Measurements from ENCODE around the gene MTUS2. TPM values are rescaled to one million over a fixed set of nuclear protein-coding genes. Genes with fewer than 3 reads are reported as not detected.
A peak's percentile ranks its signal among the peaks of the same experiment; 100 is the strongest.

Gene MTUS2
- 0.10 and 0.24 TPM in 2 replicates for total RNA-seq (2014; rRNA removed; shearing (Covaris generic))

GRCh38 chr13:28820099-28821051 lies at the start of gene MTUS2:
Gene MTUS2 (plus strand): TSS chr13:28820339.
- DNase-seq (ENCODE audit: low read depth): no peak

GRCh38 chr13:28778308-28779215 lies 41.6 kb upstream of the MTUS2 start:
- no peak for DNase-seq (ENCODE audit: low read depth)

GRCh38 chr13:28792992-28793391 lies 27.1 kb upstream of the MTUS2 start:
- peak; percentile 72 for DNase-seq (ENCODE audit: low read depth)

GRCh38 chr13:28794396-28794795 lies 25.7 kb upstream of the MTUS2 start:
- DNase-seq (ENCODE audit: low read depth): no peak

- no peak for DNase-seq (ENCODE audit: low read depth)
These were observed 23.2 kb upstream of the MTUS2 start for GRCh38 chr13:28796938-28797257.

GRCh38 chr13:28805193-28805819 lies 14.8 kb upstream of the MTUS2 start:
- peak; percentile 17 for DNase-seq (ENCODE audit: low read depth)

- no peak for DNase-seq (ENCODE audit: low read depth)
These were observed 2.9 kb upstream of the MTUS2 start for GRCh38 chr13:28817204-28817603.

GRCh38 chr13:28819046-28819730 lies 951 bp upstream of the MTUS2 start:
- DNase-seq (ENCODE audit: low read depth): no peak

GRCh38 chr13:28819735-28820098 lies 422 bp upstream of the MTUS2 start:
- DNase-seq (ENCODE audit: low read depth): no peak

- no peak for DNase-seq (ENCODE audit: low read depth)
These were observed 2.0 kb downstream of the MTUS2 start for GRCh38 chr13:28822151-28822550.

- no peak for DNase-seq (ENCODE audit: low read depth)
These were observed 2.7 kb downstream of the MTUS2 start for GRCh38 chr13:28822801-28823200.

GRCh38 chr13:28825379-28825778 lies 5.2 kb downstream of the MTUS2 start:
- no peak for DNase-seq (ENCODE audit: low read depth)

GRCh38 chr13:28826368-28826767 lies 6.2 kb downstream of the MTUS2 start:
- DNase-seq (ENCODE audit: low read depth): no peak

- no peak for DNase-seq (ENCODE audit: low read depth)
These were observed 10.4 kb downstream of the MTUS2 start for GRCh38 chr13:28830580-28830979.

GRCh38 chr13:28831117-28831516 lies 11.0 kb downstream of the MTUS2 start:
- no peak for DNase-seq (ENCODE audit: low read depth)

- DNase-seq (ENCODE audit: low read depth): no peak
These were observed 17.0 kb downstream of the MTUS2 start for GRCh38 chr13:28837111-28837510.

- no peak for DNase-seq (ENCODE audit: low read depth)
These were observed 23.5 kb downstream of the MTUS2 start for GRCh38 chr13:28843639-28844038.

GRCh38 chr13:28849441-28849840 lies 29.3 kb downstream of the MTUS2 start:
- DNase-seq (ENCODE audit: low read depth): no peak

- DNase-seq (ENCODE audit: low read depth): no peak
These were observed 30.1 kb downstream of the MTUS2 start for GRCh38 chr13:28850226-28850625.

GRCh38 chr13:28851422-28851821 lies 31.3 kb downstream of the MTUS2 start:
- DNase-seq (ENCODE audit: low read depth): no peak

GRCh38 chr13:28854657-28855056 lies 34.5 kb downstream of the MTUS2 start:
- peak; percentile 19 for DNase-seq (ENCODE audit: low read depth)

- no peak for DNase-seq (ENCODE audit: low read depth)
These were observed 36.1 kb downstream of the MTUS2 start for GRCh38 chr13:28856287-28856686.

Data from RPMI7951 (cell line).